ENCODE data around the gene RUNX2.

The RUNX2 gene

GRCh38 chr6:45422503-45423110 is 94.5 kb downstream of the RUNX2 start:
- Mint-ChIP-seq H3K4me3 (peak overlapping the region; percentile 98 to 100), H3K27ac (peak overlapping the region; percentile 91 to 98), H3K9me3 (no peaks in the 10 kb centered on the region), H3K27me3 (peaks cover 13 to 17% of the 10 kb centered on the region in 2 donors), H3K36me3 (ENCODE audit: insufficient read depth) (peaks cover 43% of the 10 kb centered on the region), H3K4me1 (ENCODE audit: low read depth in 2 of 2) (peaks cover 26 to 44% of the 10 kb centered on the region in 2 donors)
- DNase-seq = peak; percentile 52 to 62 (median 61)
- peak; percentile 46 for ATAC-seq (replicated peaks)

GRCh38 chr6:45423111-45423823 is 95.1 kb downstream of the RUNX2 start:
- ATAC-seq (replicated peaks) = peak; percentile 1
- peak overlapping the region; percentile 91 to 98 for H3K27ac Mint-ChIP-seq
- H3K4me1 Mint-ChIP-seq (ENCODE audit: low read depth in 2 of 2) = peaks cover 26 to 44% of the 10 kb centered on the region in 2 donors
- peaks cover 43% of the 10 kb centered on the region for H3K36me3 Mint-ChIP-seq (ENCODE audit: insufficient read depth)
- H3K4me3 Mint-ChIP-seq = peak overlapping the region; percentile 98 to 100
- peaks cover 13 to 17% of the 10 kb centered on the region in 2 donors for H3K27me3 Mint-ChIP-seq
- H3K9me3 Mint-ChIP-seq = no peaks in the 10 kb centered on the region
- DNase-seq = peak in 1 of 3 experiments; percentile 12

GRCh38 chr6:45423824-45424450 is 95.8 kb downstream of the RUNX2 start:
- peaks cover 13 to 17% of the 10 kb centered on the region in 2 donors for H3K27me3 Mint-ChIP-seq

GRCh38 chr6:45424451-45424861 is 96.3 kb downstream of the RUNX2 start:
- Mint-ChIP-seq H3K4me1 (ENCODE audit: low read depth in 2 of 2) (peaks cover 33 to 40% of the 10 kb centered on the region in 2 donors), H3K27me3 (peaks cover 8 to 13% of the 10 kb centered on the region in 2 donors), H3K36me3 (ENCODE audit: insufficient read depth) (peaks cover 46% of the 10 kb centered on the region), H3K4me3 (peak overlapping the region; percentile 98 to 100), H3K27ac (peak overlapping the region; percentile 10 to 98), H3K9me3 (no peaks in the 10 kb centered on the region)
- DNase-seq (no peak), ATAC-seq (replicated peaks) (no peak)

More at GRCh38 chr6:45423824-45424450, 95.8 kb downstream of the RUNX2 start:
- peaks cover 31 to 44% of the 10 kb centered on the region in 2 donors for H3K4me1 Mint-ChIP-seq (ENCODE audit: low read depth in 2 of 2)
- no peak for ATAC-seq (replicated peaks)
- peak overlapping the region; percentile 98 to 100 for H3K4me3 Mint-ChIP-seq
- H3K27ac Mint-ChIP-seq = peak overlapping the region; percentile 10 to 98
- H3K9me3 Mint-ChIP-seq = no peaks in the 10 kb centered on the region
- H3K36me3 Mint-ChIP-seq (ENCODE audit: insufficient read depth) = peaks cover 46% of the 10 kb centered on the region
- no peak for DNase-seq

GRCh38 chr6:45426251-45426650 is 98.1 kb downstream of the RUNX2 start:
- Mint-ChIP-seq H3K36me3 (ENCODE audit: insufficient read depth) (peaks cover 33% of the 10 kb centered on the region), H3K4me3 (peak overlapping the region in 1 of 2 donors; percentile 100), H3K27me3 (peaks cover 0 to 5% of the 10 kb centered on the region in 2 donors), H3K27ac (peak overlapping the region in 1 of 2 donors; percentile 75), H3K4me1 (ENCODE audit: low read depth in 2 of 2) (peaks cover 30 to 32% of the 10 kb centered on the region in 2 donors), H3K9me3 (no peaks in the 10 kb centered on the region)
- ATAC-seq (replicated peaks) (no peak), DNase-seq (no peak)

GRCh38 chr6:45427726-45428125 is 99.6 kb downstream of the RUNX2 start:
- H3K36me3 Mint-ChIP-seq (ENCODE audit: insufficient read depth) = peaks cover 22% of the 10 kb centered on the region
- H3K27me3 Mint-ChIP-seq = no peaks in the 10 kb centered on the region
- H3K27ac Mint-ChIP-seq = peak overlapping the region in 1 of 2 donors; percentile 18
- H3K4me3 Mint-ChIP-seq = peak overlapping the region in 1 of 2 donors; percentile 57
- H3K4me1 Mint-ChIP-seq (ENCODE audit: low read depth in 2 of 2) = peaks cover 19 to 31% of the 10 kb centered on the region in 2 donors
- no peak for ATAC-seq (replicated peaks)
- no peak for DNase-seq
- H3K9me3 Mint-ChIP-seq = no peaks in the 10 kb centered on the region

- peak; percentile 43 for ATAC-seq (replicated peaks)
Measured at GRCh38 chr6:45428727-45429126, 100.6 kb downstream of the RUNX2 start.

GRCh38 chr6:45430590-45431202 is 102.6 kb downstream of the RUNX2 start:
- H3K27me3 Mint-ChIP-seq = no peaks in the 10 kb centered on the region
- H3K27ac Mint-ChIP-seq = peak overlapping the region in 1 of 2 donors; percentile 5
- ATAC-seq (replicated peaks) (no peak), DNase-seq (no peak)
- peaks cover 11 to 28% of the 10 kb centered on the region in 2 donors for H3K4me1 Mint-ChIP-seq (ENCODE audit: low read depth in 2 of 2)
- peak overlapping the region; percentile 44 to 73 for H3K4me3 Mint-ChIP-seq
- H3K9me3 Mint-ChIP-seq = no peaks in the 10 kb centered on the region
- peaks cover 6% of the 10 kb centered on the region for H3K36me3 Mint-ChIP-seq (ENCODE audit: insufficient read depth)

More at GRCh38 chr6:45428727-45429126, 100.6 kb downstream of the RUNX2 start:
- Mint-ChIP-seq H3K9me3 (no peaks in the 10 kb centered on the region), H3K27ac (peak overlapping the region in 1 of 2 donors; percentile 18), H3K4me3 (peak overlapping the region in 1 of 2 donors; percentile 57), H3K27me3 (no peaks in the 10 kb centered on the region), H3K4me1 (ENCODE audit: low read depth in 2 of 2) (peaks cover 14 to 30% of the 10 kb centered on the region in 2 donors), H3K36me3 (ENCODE audit: insufficient read depth) (peaks cover 14% of the 10 kb centered on the region)
- DNase-seq = no peak

- Mint-ChIP-seq H3K9me3 (no peaks in the 10 kb centered on the region), H3K27me3 (no peaks in the 10 kb centered on the region), H3K4me1 (ENCODE audit: low read depth in 2 of 2) (peaks cover 13 to 33% of the 10 kb centered on the region in 2 donors), H3K27ac (peak overlapping the region in 1 of 2 donors; percentile 80), H3K36me3 (ENCODE audit: insufficient read depth) (peaks cover 9% of the 10 kb centered on the region), H3K4me3 (peak overlapping the region; percentile 44 to 73)
- peak; percentile 37 for ATAC-seq (replicated peaks)
- DNase-seq = no peak
Measured at GRCh38 chr6:45431317-45432065, 103.4 kb downstream of the RUNX2 start.

- H3K36me3 Mint-ChIP-seq (ENCODE audit: insufficient read depth) = peaks cover 24% of the 10 kb centered on the region
- peaks cover 22 to 43% of the 10 kb centered on the region in 2 donors for H3K4me1 Mint-ChIP-seq (ENCODE audit: low read depth in 2 of 2)
- no peak for ATAC-seq (replicated peaks)
Measured at GRCh38 chr6:45432977-45433376, 104.8 kb downstream of the RUNX2 start.

GRCh38 chr6:45433533-45434380 is 105.6 kb downstream of the RUNX2 start:
- no peaks in the 10 kb centered on the region for H3K27me3 Mint-ChIP-seq
- H3K9me3 Mint-ChIP-seq = no peaks in the 10 kb centered on the region
- peaks cover 22 to 41% of the 10 kb centered on the region in 2 donors for H3K4me1 Mint-ChIP-seq (ENCODE audit: low read depth in 2 of 2)
- ATAC-seq (replicated peaks) (peak; percentile 73), DNase-seq (no peak)
- peaks cover 27% of the 10 kb centered on the region for H3K36me3 Mint-ChIP-seq (ENCODE audit: insufficient read depth)
- peak overlapping the region; percentile 30 to 73 for H3K4me3 Mint-ChIP-seq
- peak overlapping the region; percentile 12 to 16 for H3K27ac Mint-ChIP-seq

More at GRCh38 chr6:45432977-45433376, 104.8 kb downstream of the RUNX2 start:
- Mint-ChIP-seq H3K9me3 (no peaks in the 10 kb centered on the region), H3K27ac (no peak overlapping the region), H3K4me3 (peak overlapping the region in 1 of 2 donors; percentile 73), H3K27me3 (no peaks in the 10 kb centered on the region)
- DNase-seq = no peak

- Mint-ChIP-seq H3K27ac (peak overlapping the region; percentile 12 to 16), H3K9me3 (no peaks in the 10 kb centered on the region), H3K4me3 (peak overlapping the region; percentile 30 to 46), H3K4me1 (ENCODE audit: low read depth in 2 of 2) (peaks cover 22 to 39% of the 10 kb centered on the region in 2 donors), H3K36me3 (ENCODE audit: insufficient read depth) (peaks cover 27% of the 10 kb centered on the region), H3K27me3 (no peaks in the 10 kb centered on the region)
- ATAC-seq (replicated peaks) = peak; percentile 60
- no peak for DNase-seq
Measured at GRCh38 chr6:45434381-45434700, 106.2 kb downstream of the RUNX2 start.

Data from effector memory CD8-positive, alpha-beta T cell (primary cell).